HPDE6-E6E7 (cell line): Measurements from ENCODE around the gene ANKRD44.
"Not testable (repeated sequence)": the region's sequence is repeated elsewhere in the genome, so short reads cannot be mapped to it uniquely, and the experiment has no call there.

ENCODE experiments used
- DNase-seq: peaks from one replicate; pipeline ENCODE4 v3.0.0; 2011; ENCODE audit warnings: missing footprints; ENCODE audit errors: extremely low spot score

ANKRD44 gene

DNA sequence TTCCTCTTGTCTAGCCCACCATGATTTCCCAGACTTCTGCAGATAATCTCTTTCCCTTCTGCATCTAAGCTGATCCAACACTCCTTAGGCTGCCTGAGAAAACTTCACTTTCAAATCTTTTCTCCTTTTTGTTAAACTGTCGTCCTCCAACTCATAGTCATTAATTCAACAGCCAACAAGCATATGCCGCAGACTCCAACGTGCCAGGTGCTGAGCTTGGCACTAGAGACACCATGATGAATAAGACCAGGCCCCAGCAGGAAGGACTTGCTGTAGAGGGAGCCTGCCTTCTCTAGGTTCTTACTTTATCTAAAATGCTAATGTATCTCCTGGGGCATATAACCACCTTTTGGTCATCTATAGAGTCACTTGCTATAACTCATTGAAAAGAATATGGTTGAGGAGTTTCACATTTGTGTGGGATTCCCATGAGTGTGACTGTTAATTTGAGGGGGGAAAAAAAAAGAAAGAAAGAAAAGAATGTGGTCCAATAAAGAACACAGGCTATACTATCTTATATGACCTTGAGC lies 51.0 kb downstream of the ANKRD44 start:
- DNase-seq: no peak

DNA sequence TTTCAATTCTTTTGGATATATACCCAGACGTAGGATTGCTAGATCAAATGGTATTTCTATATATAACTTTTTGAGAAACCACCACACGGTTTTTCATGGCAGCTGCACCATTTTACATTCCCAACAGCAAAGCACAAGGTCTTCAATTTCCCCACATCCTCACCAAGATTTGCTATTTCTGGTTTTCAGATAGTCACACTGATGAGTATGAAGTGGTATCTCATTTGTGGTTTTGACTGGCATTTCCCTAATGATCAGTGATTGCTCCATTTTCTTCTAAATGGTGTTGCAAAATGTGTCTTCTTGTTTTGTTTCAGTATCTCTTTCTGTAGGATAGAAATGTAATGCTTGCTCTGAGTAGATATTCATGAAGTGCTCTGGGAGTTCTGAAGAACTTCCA lies 52.0 kb downstream of the ANKRD44 start:
- no peak for DNase-seq

DNA sequence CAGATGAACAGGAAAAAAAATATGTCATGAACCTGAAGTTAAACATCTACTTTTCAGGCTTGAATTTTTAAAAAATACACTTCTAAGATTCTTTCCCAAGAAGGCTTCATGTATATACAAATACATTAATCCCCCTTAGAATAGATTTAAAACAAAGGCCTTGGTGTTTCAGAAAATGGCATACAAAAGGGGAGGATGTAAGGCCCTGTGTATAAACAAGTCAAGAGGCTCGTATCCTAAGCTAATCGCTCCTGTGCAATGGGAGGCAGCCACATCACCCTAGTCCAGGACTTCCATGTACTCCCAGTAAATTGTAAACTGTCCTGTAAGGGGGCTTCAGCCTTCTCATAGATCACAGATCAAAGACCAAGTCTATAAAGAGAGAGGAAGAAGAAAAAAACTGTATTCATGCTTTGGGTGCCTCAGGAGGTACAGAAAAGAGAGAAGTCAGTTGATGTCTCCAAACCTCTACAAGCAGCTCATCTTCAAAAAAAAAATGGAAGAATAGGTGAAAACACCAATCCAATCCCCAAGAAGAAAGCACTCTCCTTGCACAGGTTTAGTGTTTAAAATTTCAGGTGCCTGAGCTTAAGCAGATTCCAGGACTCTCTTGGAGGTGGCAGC lies 53.9 kb downstream of the ANKRD44 start:
- no peak for DNase-seq

DNA sequence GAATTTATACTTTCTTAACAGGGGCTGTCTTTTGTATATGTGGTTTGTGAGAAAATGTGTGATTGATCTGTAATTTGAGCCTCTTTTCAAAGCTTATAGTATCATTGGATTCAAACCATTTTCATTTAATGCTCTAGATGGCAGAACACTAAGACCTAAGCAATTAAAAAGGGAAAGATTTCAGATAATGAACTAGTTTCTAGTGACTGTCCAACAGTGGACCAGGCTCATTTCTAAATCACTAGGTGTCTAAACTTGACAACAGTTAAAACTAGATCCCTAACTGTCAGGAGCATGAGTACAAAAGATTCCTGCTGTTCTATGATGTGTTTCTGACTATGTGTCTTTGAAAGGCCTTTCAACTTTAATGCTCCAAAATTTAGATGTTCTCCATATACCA lies 54.6 kb downstream of the ANKRD44 start:
- no peak for DNase-seq

DNA sequence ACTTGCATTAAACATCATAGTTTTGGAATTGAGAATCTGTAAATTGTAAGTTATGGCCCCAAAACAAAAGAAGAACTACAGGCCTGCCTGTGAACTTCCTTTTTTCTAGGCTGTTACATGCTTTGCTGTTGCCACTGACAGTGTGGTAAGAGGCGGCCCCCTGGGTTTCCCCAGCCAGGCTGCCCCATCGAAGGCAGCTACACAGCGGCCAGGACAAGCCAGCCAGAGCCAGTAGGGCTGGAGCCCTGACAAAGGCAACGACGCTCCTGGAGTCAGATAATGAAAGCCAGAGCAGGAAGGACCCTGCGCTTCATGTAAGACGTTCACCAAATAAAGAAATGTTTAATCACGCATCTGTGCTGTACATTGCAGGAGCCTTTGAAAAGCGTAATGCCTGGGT lies 55.0 kb downstream of the ANKRD44 start:
- DNase-seq: no peak

- DNase-seq: no peak
Measured at GRCh38 chr2:197254776-197255530, 55.6 kb downstream of the ANKRD44 start.

DNA sequence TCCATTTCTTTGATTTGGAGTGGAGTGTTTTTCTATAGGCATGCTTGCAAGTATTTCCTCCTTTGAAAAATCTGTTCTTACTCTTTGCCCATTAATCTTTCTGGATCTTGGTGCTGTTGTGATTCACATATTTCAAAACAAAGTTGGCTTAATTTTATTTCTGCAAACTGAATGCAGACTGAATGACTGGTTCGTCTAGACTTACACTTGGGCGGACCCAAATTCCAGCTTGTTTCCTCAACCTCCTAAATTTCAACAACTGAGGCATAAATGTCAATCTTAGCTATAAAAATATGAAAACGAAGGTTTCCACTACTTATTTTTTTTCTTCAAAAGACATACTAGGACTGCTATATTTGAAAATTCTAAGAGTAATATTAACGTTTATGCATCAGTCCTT lies 59.0 kb downstream of the ANKRD44 start:
- no peak for DNase-seq

- DNase-seq: no peak
Measured at GRCh38 chr2:197251163-197251562, 59.4 kb downstream of the ANKRD44 start.

DNA sequence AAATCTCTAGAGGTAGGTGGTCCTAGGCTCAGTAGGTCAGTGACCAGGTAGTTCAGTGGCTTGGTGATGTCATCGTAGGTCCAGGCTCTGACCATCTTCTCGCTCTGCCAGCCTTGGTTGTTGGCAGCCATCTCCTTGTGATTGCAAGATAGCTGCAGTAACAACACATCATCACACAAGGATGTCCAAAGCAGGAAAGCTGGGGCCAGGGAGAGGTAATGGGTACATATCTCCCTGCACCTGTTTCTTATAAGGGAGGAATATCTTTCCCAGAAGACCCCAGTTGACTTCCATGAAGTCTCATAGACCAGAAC lies 60.5 kb downstream of the ANKRD44 start:
- no peak for DNase-seq

- no peak for DNase-seq
Measured at GRCh38 chr2:197249381-197250083, 61.0 kb downstream of the ANKRD44 start.

GRCh38 chr2:197248623-197249022 lies 62.0 kb downstream of the ANKRD44 start:
- no peak for DNase-seq

GRCh38 chr2:197248001-197248401 lies 62.6 kb downstream of the ANKRD44 start:
- no peak for DNase-seq

GRCh38 chr2:197247083-197247482 lies 63.5 kb downstream of the ANKRD44 start:
- no peak for DNase-seq

GRCh38 chr2:197245829-197246804 lies 64.5 kb downstream of the ANKRD44 start:
- DNase-seq: no peak

DNA sequence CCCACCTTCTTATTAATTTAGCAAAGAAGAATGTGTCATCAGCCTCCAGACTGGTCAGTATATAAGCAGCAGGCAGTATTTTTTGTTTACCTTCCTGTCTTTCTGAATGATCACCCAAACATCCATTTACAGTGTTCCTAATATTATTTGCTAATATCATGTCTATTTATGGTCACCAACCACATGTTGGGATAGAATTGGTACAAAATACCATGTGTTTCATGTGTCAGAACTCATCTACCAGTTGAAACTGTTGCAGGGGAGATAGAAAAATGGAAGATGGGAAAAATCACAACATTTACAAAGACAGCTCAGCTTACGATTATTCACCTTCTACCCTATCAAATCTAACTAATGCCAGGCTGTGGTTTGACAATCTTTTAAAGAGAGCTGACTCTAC lies 66.2 kb downstream of the ANKRD44 start:
- DNase-seq: no peak

GRCh38 chr2:197242719-197243118 lies 67.9 kb downstream of the ANKRD44 start:
- no peak for DNase-seq

DNA sequence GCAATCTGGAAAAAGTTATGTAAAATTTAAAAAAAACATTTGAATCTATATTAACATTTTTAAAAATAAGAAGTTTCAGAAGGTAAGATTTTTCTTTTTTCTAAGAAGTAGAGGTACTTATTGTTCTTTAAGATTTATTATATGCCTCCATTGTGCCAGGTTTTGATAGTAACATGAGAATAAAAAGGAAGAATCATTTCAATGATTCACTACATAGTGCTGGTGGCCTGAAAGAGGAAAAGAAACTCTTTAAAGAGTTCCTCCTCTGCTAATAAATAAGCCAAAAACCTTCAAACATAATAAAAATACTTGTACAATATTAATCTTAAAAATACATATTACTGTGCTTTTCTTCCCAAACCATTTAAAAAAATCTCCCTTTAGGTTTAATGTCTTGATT lies 69.0 kb downstream of the ANKRD44 start:
- no peak for DNase-seq

DNA sequence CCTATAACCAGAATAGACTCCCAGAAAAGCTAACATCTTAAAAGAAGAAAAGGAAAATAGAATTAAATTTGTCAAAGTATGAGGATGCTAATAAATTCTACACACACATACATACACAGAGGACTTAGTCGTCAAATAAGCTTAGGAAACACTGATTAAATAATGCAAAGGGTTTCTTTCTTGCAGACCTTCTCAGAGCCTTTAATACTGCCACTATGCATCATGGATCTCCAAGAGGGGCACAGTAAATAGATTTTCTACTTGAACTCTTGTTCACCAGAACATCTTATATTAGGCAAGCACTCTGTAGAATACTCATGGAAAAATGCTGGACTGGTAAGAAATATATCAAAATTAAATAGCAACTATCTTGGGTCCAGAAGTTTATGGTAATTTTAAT lies 69.4 kb downstream of the ANKRD44 start:
- no peak for DNase-seq

DNA sequence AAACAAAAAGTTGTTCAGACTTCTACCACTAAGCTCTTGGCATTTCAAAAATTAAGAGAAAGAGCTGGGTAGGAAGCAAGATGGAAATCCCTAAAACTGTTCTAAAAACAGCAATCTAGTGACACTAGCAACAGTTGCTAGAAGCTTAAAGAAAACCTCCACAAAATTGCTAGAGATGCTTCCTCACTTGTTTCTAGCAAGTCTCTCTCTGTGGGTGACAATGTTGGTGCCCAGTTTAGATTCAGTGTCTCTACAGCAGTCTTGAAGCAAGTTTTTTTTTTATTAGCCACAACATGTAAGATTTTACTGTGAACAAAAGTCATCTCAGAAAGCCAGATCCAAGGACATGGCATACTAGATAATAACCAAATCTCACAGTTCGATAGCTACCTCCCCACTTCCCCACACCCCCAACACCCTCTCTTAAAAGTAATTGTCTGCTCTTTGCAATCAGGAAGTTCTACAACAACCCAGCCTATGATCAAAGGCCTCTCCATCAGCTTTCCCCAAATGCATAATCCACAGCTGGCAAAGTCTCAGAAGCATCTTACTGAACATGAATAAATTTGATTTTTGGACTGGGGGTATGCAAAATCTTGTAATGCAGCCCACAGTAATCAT lies 70.0 kb downstream of the ANKRD44 start:
- no peak for DNase-seq

DNA sequence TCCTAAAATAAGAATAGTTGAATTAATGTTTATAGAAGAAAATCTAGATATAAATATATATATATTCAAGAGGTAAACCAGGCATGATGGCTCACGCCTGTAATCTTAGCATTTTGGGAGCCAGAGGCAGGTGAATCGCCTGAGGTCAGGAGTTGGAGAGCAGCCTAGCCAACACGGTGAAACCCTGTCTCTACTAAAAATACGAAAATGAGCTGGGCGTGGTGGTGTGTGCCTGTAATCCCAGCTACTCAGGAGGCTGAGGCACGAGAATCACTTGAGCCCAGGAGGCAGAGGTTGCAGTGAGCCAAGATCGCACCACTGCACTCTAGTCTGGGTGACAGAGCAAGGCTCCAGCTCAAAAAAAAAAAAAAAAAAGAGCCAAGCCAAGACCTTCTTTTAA lies 70.6 kb downstream of the ANKRD44 start:
- DNase-seq: not testable (repeated sequence)

DNA sequence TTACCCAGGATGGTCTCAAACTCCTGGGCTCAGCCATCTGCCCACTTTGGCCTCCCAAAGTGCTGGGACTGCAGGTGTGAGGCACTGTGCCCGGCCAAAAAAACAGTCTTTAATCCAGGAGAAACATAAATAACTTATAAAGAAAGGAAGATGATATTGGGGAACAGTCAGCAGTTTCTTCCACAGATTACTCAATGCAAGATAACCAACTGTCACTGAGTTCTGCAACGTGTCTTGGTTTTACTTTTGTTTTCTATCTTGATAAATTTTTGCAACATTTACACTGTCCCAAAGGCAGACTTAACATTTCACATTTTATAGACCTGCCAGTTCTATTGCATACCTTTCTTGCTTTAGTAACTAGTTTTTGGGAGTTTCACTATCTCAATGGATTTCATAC lies 71.1 kb downstream of the ANKRD44 start:
- DNase-seq: no peak
